ENCODE measurements around the gene ENDOV. TPM values are rescaled to one million over a fixed set of nuclear protein-coding genes. Genes with fewer than 3 reads are reported as not detected.

The ENDOV gene
- total and polyA plus RNA-seq, 2 of the 13 experiments (the other 11 are each of a cell fraction or from before 2014, with no cell fraction given): 15.1 to 17.1 TPM

DNA sequence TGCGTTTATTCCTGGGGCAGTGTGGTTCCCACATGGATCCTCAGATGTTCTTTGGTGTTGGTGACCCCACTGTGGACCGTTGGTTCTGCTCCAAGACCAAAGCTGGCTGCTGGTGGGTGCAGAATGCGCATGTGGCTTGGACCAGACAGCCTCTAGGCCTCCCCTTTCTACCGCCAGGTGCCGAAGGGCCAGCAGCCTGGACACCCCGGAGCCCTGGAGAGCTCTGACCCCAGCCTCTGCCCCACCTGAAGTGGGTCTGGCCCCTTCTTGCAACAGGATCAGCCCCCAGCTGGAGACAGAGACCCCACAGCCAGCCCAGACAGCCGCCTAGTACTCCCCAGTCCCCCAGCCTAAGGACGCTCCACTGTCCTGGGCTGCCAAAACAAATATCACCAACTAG lies 43.0 kb downstream of the ENDOV start (continued):
- no peak for TF ChIP-seq ZNF432 (CRISPR knock-in tag; IDR thresholded peaks at IDR 0.05; ENCODE audit: borderline replicate concordance)
- no peak for TF ChIP-seq SCMH1 (CRISPR knock-in tag; IDR thresholded peaks at IDR 0.05; ENCODE audit: borderline replicate concordance)
- TF ChIP-seq NCOA5 (CRISPR knock-in tag; IDR thresholded peaks at IDR 0.05): no peak
- no peak for TF ChIP-seq HMGXB3 (CRISPR knock-in tag; IDR thresholded peaks at IDR 0.05; ENCODE audit: borderline replicate concordance)
- no peak for TF ChIP-seq DNMT3B (CRISPR knock-in tag; conservative IDR thresholded peaks at IDR 0.05)
- TF ChIP-seq RAD21 (CRISPR knock-in tag; IDR thresholded peaks at IDR 0.05): no peak

DNA sequence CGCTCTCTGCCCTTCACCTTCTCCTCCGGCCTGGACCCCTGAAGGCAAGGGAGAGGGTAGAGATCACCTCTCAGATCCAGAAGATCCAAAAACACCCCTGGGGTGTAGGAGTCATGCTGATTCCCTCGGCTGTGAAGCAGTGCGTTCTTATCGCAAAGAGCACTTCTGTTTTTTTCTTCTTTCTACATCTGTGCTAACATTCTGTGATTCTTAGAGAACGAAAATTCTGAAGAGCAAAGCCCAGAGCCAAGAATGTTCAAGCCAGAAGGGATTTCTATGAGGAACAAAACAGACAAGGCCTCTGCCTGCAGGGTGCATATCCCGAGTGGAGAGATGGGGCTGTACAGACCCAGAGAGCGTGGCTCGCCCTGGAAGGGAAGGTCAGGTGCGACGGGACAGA lies 44.3 kb downstream of the ENDOV start:
- CTCF ChIA-PET (ENCODE audit: low intra/inter-chr PET ratio, low total read pairs): no interaction called here
- intact Hi-C loops (cut with micrococcal nuclease; ENCODE audit: unreplicated experiment) (no loop called here), in situ Hi-C loops (cut with HindIII; ENCODE audit: extremely low pct_ligation_motif_present, low pct_unique_long_range_greater_than_20kb) (no loop called here)
- FAIRE-seq (no peak), DNase-seq (ENCODE audit: low spot score) (no peak), ATAC-seq (no peak)
- H3K4me1 ChIP-seq (ENCODE audit: insufficient read depth, low read length): peaks cover 21% of the 10 kb centered on the region
- WGBS (ENCODE audit: low lambda C conversion rate): 34% methylated on average over 11 of the region's 11 CpGs
- no peaks in the 10 kb centered on the region for H4K20me1 ChIP-seq (ENCODE audit: insufficient read depth, low read length)
- POLR2A ChIA-PET: no interaction called here
- no TSS peak for BruUV-seq (replicated peaks)
- H3K36me3 ChIP-seq (replicated peaks in 1 of 2; ENCODE audit: control insufficient read depth in 1 of 2, insufficient read depth in 2 of 2, low read length in 2 of 2): no peaks in the 10 kb centered on the region
- no peaks in the 10 kb centered on the region for H3K9me3 ChIP-seq (ENCODE audit: low read length)
- H3K4me2 ChIP-seq (ENCODE audit: low read depth, low read length): no peak overlapping the region
- no peaks in the 10 kb centered on the region for H3K79me2 ChIP-seq (ENCODE audit: insufficient read depth, low read length)
- no peak overlapping the region for H3K27ac ChIP-seq (ENCODE audit: extremely low read length, insufficient read depth, low read length)
- H3K27me3 ChIP-seq (ENCODE audit: control insufficient read depth in 1 of 2, insufficient read depth in 2 of 2, low read length in 2 of 2): peaks cover 11 to 75% of the 10 kb centered on the region in 2 experiments; a peak in 4 of 5 replicates
- H3K4me3 ChIP-seq (replicated peaks in 1 of 3; ENCODE audit: insufficient read depth in 1 of 3, low read depth in 2 of 3, low read length in 3 of 3): no peak overlapping the region
- no peak overlapping the region for H3K9ac ChIP-seq (ENCODE audit: insufficient read depth, low read depth, low read length)
- H2AFZ ChIP-seq (ENCODE audit: low read length): no peak overlapping the region
- no peak for TF ChIP-seq ZNF607 (CRISPR knock-in tag; IDR thresholded peaks at IDR 0.05; ENCODE audit: borderline replicate concordance)
- no peak for TF ChIP-seq PTBP1 (IDR thresholded peaks at IDR 0.05; ENCODE audit: low read depth, low read length, poor library complexity, severe bottlenecking)
- TF ChIP-seq, protein P1, sequence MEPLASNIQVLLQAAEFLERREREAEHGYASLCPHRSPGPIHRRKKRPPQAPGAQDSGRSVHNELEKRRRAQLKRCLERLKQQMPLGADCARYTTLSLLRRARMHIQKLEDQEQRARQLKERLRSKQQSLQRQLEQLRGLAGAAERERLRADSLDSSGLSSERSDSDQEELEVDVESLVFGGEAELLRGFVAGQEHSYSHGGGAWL (CRISPR knock-in tag; IDR thresholded peaks at IDR 0.05): no peak
- TF ChIP-seq ZNF644 (CRISPR knock-in tag; IDR thresholded peaks at IDR 0.05; ENCODE audit: low read depth): no peak
